NCI-H2196 treated with DMSO at 0.1 percent for 48 hours (cell line): Measurements from ENCODE around the gene PLSCR2.
"Not testable (repeated sequence)": the region's sequence is repeated elsewhere in the genome, so short reads cannot be mapped to it uniquely, and the experiment has no call there.

Experiments used
- DNase-seq: peaks from one replicate; lab custom pipeline; 2025; ENCODE audit not compliant: unreplicated experiment; lab: John Stamatoyannopoulos, UW

The PLSCR2 gene, protein sequence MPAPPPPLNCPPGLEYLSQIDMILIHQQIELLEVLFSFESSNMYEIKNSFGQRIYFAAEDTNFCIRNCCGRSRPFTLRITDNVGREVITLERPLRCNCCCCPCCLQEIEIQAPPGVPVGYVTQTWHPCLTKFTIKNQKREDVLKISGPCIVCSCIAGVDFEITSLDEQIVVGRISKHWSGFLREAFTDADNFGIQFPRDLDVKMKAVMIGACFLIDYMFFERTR

DNA sequence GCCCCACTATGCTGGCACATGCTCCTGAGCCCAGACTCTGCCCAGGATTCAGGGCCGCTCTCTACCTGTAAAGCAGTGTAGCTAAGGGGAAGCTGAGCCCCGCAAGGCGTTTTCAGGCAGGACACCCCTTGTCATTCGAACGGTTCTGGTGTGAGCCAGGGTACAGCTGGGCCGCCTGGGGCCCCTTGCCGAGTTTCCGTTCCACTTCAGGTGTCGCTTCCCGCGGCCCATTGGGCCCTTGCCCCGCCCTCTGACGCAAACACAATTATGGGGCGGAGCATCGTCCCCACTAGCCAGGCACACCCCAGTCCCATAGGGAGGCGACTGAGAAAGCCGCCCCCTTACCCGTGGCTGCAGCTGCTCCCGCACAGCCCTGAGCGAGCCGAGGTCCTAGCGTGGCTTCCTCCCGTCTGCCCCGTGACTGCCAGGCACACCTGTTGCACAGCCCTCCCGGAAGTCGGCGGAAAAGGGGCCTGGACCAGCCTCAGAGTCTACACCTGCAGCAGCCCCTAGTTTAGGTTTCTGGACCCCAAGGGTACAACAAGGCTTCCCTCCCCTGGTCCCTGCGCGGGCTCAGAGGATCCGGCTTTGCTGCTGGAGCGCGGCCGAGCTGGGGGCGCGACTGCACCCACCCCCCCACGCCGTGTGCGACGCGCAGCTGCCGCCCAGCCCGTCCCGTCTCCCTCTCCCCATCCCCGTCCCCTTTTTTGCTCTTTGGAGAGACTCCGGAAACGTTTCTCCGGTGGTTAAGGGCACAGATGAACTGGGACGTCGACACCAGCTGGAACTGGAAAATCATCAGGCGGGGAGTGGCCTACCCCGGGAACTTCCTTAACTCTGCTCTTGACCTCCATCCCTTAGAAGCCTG, at the start of gene PLSCR2:
Gene PLSCR2 (minus strand): TSS at position 412 of the 868 bp plus-strand sequence. CDS start 9,657 bp downstream, outside the sequence.
- DNase-seq, result peak; percentile 86

DNA sequence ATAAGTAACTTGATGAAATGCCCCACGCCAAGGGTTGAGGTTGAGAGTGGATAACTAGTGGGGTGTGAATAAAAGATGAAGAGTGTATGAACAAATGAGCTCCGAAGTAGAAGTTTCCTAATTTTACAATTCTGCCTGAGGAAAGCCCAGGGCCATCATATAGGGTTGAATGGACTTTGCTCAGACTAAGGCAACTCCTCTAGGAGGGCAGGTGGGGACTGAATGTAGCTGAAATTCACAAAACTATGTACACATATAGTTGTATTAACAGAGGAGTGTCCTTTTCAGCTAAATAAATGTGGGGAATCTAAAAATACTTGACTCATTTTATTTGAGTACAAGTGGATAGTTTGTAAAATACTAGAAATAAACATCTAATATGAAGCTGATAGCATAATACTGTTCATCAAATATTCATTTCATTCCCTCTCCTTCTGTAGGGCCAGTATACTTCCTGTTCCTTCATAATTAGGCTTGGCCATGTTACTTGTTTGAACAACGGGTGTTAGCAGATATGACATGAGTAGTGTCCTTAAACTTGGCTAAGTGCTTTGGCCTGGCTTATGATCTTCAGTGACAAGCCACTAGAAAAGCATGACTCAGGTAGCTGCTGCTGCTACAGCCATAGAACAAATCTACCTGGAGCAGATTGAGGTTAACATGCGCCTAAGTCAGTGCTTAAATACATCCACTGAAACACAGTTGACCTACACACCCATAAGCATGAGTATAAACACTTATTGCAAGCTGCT, 48.5 kb upstream of the PLSCR2 start:
- peak; percentile 75 for DNase-seq

DNA sequence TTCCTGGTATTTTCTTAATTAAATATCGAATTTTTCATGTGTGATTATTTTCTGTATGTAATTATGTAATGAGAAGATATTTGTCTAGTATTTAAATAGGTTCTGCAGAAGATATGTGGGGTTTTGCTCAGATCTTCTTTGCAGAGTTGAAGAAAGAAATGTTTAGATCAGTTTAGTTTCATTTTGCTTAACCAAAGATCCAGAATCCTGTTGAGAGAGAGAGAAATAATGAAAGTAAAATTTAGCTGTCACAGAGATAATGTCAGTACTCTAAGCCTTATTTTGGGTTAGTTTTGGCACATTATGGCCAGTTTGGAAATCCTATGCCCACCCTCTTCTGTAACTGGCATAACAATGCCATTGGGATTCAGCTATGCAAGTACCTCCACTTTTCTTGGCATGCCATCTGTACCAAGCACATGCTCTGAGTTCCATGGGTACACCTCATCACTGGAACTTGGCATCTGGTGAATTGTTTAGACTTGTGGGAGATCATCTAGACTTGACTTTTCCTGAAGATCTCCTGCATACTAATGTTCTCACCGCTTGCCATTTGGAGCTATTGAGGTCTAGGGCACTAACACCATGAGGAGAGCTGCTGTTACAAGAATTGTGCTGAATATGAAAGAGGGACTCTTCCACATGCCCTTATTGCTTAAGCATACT, 44.2 kb upstream of the PLSCR2 start:
- DNase-seq, result no peak

DNA sequence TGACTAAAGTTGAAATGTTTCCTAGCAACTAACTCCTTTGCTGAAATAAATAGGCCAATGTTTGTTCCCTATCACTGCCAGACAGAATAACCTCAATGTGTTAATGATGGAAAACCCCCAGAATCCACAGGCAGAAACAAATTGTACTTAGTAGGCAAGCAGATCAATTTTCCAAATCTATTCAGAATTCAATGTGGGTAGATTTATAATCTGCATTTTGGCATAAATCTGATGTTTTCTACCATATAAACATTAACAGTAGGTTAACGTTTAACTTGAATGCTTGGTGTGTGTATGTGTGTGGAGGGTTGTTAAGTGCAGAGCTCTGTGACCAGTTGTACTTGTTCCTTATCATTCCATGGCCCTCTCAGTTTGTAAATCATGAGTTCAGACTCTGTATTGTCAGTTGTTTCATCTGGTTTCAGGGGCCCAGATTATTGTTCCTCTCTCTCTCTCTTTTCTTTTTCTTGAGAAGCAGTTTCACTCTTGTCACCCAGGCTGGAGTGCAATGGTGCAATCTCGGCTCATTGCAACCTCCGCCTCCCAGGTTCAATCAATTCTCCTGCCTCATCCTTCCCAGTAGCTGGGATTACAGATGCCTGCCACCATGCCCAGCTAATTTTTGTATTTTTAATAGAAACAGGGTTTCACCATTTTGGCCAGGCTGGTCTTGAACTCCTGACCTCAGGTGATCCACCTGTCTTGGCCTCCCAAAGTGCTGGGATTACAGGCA, 42.2 kb upstream of the PLSCR2 start:
- no peak for DNase-seq

DNA sequence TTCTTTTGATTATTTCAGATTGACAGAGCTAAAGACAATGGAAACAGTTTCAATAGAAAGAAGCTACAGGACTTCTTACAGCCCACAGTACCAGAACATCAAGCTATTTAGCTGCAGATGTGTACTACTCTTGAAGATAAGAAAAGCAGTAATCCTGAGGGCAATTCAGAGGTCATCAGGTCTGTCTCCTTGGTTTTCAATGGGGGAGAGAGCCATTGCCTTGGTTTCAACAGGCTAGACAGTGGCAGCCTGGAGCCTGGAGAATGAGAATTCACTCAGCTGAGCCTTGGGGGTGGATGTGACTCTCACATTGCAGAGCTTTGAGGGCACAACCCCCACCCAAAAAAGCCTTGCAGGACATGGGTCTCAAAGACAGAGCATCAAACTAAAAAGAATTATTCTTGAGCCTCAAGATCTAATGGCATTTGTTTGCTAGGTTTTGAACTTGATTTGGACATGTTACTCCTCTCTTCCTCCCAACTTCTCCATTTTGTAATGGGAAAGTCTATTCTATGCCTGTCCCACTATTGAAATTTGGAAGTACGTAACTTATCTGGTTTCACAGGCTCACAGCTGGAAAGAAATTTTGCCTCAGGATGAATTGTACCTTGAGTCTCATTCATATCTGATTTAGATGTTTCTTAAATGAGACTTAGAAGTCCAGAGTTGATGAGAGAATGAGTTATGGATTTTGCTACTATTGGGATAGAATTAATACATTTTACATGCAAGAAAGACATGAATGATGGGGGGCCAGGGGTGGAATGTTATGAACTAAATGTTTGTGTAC, 38.2 kb upstream of the PLSCR2 start:
- no peak for DNase-seq

DNA sequence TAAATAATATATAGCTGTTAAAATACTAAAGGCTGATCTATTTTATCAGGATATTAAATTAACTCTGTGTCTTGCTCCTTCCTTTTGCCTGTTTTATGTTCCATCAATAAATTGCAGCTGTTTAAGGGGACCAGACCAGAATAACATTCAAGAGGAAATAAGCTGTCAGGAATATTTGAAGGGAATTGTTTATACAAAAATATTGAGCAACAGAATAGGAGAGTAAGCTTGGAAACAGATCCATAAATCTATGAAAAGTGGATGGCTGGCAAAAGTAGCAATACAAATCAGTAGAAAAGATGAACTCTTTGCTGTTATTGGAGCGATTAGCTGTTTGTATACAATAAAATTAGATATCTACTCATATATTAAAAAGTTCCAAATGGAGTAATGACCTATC, 36.2 kb upstream of the PLSCR2 start:
- DNase-seq, result no peak

DNA sequence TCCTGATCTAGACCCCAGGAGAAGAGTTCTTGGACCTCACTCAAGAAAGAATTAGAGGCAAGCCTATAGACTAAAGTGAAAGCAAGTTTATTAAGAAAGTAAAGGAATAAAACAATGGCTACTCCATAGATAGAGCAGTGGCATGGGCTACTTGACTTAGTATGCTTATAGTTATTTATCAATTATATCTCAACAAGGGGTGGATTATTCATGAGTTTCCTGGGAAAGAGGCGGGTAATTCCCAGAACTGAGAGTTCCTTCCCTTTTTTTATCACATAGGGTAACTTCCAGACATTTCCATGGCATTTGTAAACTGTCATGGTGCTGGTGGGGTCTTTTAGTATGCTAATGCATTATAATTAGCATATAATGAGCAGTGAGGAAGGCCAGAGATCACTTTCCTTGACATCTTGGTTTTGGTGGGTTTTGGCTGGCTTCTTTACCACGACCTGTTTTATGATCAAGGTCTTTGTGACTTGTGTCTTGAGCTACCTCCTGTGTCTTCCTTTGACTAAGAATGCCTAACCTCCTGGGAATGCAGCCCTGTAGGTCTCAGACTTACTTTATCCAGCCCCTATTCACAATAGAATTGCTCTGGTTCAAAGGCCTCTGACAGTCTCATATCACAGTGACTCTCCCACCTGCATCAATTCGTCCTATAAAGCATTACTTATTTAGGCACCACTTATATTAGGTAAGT, 35.3 kb upstream of the PLSCR2 start:
- DNase-seq, result no peak

DNA sequence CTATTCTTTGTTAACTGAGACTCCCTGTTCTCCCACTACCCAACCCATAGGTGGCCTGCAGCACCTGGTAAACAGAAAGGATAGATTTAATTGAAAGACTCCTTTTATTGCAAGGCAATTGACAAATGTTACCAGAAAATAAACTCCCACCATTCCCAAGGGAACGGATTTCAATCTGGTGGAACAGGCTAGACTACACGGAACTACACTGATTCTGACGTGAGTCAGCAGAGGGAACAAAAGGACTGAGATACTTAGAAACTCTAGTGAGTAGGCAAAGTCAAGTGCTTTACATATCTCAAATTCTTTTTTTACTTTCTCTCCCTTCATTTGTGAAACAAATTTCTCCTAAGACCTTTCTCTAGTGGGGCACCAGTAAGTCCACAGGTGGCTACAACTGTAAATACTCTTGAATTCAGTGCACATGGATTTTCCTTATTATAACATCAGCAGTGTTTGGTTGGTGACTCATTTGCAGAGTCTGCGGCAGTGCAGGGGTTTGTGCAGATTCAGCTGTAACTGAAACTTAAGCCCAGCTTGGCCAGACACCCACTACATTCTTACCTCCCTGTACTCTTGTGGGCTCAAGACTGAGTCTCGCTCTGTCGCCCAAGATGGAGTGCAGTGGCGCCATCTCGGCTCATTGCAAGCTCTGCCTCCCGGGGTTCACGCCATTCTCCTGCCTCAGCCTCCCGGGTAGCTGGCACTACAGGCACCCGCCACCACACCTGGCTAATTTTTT, 34.3 kb upstream of the PLSCR2 start:
- no peak for DNase-seq

DNA sequence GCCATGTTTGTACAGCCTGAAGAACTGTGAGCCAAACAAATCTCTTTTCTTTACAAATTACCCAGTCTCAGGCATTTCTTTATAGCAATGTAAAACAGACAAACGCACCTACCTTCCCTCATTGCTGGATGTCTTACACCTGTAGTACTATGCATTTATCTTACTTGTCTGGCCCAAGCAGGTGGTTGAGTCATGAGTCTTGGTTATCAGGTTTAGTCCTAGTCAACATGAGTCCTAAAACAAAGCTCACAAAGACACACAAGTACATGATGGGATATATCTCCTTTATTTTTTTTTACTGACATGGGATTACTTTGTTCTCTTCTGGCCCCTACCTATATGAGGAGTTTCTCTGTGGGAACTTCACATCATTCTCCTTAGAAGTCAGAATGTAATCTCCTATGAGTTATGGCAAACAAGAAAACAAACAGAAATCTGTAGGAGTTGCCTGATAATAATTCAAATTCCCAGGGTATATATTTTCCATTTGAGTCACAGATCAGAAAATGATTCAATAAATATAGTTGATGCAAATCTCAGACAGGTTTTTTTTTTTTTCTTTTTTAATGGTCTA, 33.6 kb upstream of the PLSCR2 start:
- no peak for DNase-seq

DNA sequence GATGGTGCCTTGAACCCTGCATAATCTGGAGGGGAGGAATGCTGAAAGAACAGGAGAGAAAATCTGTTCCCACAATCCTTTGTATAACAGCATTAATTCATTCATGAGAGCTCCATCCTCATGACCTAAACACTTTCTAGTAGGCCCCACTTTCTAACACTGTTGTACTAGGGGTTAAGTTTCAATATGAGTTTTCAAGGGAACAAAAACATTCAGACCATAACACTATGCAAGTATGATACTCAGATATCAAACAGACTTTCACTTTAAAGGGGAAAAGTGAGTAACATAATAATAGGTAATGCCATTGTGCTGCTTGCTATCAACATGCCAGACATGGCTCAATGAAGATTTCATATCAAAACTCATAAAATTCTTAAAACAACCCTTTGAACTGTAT, 32.4 kb upstream of the PLSCR2 start:
- DNase-seq, result no peak

DNA sequence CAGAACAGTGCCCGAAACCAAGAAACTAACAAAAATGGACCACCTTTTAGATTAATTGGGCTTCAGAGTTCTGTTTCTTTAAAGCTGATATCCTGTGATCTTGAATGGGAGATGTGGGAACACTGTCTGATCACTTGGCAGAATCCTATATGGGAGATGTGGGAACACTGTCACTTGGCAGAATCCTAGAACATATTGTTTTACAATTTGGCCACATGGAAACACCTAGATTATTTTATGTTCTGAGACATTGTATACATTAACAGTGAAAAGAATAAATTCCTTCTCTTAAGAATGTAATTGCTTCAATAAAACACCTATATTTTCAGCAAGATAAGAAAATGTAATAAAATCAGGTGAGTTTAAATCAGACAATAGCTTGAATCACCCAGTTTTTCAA, 30.3 kb upstream of the PLSCR2 start:
- DNase-seq, result no peak

DNA sequence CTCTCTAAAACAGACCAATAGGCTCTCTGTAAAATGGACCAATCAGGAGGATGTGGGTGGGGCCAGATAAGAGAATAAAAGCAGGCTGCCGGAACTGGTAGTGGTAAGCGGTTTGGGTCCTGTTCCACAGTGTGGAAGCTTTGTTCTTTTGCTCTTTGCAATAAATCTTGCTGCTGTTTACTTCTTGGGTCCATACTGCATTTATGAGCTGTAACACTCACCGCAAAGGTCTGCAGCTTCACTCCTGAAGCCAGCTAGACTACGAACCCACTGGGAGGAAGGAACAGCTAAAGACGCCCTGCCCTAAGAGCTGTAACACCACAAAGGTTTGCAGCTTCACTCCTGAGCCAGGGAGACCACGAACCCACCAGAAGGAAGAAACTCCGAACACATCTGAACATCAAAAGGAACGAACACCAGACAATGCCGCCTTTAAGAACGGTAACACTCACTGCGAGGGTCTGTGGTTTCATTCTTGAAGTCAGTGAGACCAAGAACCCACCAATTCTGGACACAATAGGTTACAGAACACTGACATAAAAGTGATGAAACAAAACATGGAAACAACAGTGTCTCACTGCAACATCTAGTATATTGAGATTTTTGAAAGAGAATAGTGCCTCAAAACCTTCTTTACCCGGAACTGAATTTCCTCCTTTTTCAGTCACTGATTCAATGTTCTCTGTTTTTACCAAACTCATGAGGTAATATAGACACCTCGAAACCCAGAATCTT, 28.8 kb upstream of the PLSCR2 start:
- DNase-seq, result no peak

DNA sequence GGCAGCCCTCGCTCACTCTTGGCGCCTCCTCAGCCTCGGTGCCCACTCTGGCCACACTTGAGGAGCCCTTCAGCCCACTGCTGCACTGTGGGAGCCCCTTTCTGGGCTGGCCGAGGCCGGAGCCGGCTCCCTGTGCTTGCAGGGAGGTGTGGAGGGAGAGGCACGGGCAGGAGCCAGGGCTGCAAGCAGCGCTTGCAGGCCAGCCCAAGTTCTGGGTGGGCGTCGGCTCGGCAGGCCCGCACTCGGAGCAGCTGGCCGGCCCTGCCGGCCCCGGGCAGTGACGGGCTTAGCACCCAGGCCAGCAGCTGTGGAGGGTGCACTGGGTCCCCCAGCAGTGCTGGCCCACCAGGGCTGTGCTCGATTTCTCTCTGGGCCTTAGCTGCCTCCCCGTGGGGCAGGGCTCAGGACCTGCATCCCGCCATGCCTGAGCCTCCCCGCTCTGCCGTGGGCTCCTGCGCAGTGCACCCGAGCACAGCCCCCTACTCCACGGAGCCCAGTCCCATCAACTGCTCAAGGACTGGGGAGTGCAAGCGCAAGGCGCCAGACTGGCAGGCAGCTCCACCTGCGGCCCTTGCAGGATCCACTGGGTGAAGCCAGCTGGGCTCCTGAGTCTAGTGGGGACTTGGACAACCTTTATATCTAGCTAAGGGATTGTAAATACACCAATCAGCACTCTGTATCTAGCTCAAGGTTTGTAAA, 27.9 kb upstream of the PLSCR2 start:
- not testable (repeated sequence) for DNase-seq

DNA sequence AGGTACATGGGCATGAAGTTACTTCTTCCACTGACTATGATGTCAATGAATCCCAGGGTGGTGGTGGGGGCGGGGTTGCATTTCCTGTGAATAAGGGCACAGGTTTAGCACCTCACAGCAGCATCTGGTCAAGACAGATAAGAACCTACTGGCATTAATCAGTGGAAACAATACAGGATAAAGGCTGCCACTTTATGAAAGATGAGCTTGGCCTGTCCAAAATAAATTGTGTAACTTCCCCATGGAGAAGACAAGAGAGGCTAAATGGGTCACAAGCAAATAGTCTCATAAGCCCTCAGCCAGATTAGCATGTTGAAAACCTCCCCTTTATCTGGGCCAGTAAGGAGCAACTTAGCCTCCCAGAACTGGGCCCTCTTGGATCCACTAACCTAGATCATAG, 27.4 kb upstream of the PLSCR2 start:
- DNase-seq, result no peak

DNA sequence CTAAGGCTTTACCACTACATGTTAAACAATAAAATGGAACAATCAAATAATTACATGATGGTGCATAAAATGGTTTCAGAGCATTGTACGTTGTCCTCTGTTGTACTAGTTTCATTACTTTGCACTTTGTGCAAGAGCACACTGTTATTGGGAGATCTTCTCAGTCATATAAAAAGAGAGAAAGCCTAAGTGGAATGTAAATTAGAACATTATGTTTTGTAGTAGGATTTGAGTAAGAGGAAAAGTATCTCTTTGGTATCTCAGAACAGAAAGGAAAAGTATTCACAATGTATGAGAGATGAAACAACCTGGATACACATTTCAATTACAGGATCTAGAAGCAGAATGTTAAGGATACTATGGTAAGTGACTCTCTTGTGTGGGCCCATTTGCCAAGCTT, 26.9 kb upstream of the PLSCR2 start:
- no peak for DNase-seq

DNA sequence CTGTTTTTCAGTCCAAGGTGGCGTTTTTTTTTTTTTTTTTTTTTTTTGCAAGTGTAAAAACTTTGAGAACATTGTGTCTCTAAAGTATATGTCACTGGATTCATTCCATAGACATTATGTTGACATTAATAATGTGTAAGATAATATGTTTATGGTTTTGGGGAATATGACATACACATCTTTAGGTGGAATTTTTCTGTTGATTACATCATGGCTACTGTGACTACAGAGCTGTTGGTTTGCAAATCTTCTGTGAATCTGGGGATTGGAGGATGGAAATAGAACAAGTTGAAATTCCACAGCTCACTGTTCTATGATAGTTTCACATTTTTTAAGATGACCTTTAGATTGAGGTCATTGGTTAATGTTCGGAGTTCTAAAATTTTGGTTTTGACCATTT, 24.4 kb upstream of the PLSCR2 start:
- no peak for DNase-seq

DNA sequence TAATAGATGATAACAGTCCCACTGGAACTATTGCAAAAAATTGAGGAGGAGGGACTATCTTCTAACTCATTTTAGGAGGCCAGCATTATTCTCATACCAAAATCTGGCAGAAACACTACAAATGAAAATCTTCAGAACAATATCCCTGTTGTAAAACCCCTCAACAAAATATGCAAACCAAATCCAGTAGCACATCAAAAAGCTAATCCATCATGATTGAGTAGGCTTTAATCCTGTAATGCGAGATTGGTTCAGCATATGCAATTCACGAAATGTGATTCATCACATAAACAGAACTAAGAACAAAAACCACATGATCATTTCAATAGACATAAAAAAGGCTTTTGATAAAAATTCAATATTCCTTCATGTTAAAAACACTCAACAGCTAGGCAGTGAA, 23.9 kb upstream of the PLSCR2 start:
- DNase-seq, result no peak
